NOMO-1 (cell line): ENCODE data around the gene NTRK3.

Experiments
- DNase-seq, 2 experiments: peaks; one replicate each; lab custom pipeline; 2025; ENCODE audit not compliant: unreplicated experiment in 2 of 2; lab: John Stamatoyannopoulos, UW

The NTRK3 gene

DNA sequence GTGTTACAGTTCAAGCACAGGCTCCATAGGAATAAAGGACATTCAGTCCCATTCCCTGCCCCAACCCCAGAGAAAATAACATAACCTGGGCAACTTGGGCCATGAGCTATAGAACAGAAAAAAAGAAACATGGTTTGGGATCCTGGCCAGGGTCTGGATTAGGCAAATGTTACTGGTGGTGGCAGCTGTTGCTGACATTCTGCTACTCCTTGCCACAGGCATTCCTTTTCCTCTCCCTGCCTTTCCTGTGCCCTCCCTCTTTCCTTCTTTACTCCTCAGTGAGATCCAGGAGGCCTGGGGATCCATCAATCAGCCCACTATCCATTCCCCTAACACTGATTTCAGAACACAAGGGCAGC, 129.1 kb downstream of the NTRK3 start:
- DNase-seq, result no peak

DNA sequence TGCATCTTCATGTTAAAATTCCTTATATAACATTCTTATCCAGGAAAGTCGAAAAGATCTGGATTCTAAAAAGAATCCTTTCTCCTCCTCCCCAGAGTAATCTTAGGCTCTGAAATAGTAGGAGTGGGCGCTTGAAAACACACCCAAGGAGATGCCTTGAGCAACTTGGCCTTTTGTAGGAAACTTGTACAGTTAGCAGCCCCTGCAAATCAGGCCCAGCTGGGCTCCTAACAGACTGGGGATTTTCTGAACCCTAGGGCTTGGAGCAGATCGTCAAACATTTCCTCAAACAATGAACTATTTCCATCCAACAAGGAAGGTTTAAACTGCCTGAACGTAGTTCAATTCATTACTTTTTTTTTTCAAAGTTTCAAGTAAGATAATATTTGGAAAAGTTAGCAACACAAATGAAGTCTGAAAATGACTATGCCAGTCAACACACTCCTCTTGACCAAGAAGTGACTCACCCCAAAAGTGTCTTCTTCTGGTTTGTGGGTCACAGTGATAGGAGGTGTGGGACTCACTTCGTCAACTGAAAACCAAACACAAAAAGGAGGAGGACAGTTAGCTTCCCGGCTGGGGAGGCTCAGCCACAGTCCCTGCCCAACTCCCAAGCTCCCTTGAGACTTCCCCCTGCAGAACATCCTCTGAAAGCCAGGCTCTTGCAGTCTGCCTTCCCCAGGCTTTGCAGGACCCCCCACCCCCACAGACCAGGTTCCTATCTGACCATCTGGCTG, 129.7 kb downstream of the NTRK3 start:
- DNase-seq, result no peak

DNA sequence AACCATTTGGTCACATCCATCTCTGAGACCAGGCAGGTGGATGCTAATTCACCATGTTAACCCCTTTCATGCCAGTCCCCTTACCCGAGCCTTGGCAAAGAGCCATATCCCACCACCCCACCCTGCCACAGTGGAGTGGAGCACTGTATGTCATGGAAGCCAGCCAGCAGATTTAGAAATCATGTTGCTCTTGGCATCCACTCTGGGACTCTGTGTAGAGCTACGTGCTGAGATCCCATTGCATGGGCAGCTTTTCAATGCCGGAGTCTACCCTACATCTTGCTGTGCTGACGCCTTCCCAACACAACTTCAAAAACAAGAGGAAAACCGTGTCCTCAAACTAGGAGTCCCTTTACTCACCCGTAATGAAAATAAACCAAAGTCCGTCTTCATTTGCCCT, 131.0 kb downstream of the NTRK3 start:
- no peak for DNase-seq

DNA sequence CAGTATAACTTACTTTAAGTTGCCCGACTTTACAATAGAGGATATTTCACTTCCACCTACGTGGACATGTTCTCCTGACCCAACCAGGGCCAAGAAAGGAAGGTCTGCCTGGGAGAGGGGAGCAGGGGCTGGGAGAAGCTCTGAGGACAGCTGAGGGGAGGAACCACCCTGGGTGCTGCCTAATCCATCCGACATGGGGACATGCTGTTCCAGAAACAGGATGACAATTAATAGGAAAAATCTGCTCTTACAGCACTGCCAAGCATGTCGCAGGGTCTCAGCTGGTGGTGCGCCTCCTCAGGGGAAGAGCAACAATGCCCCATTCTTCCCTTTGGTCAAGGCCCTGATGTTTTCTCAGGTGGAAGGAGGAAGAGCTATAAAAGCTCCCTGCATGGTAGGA, 132.3 kb downstream of the NTRK3 start:
- DNase-seq, result no peak

DNA sequence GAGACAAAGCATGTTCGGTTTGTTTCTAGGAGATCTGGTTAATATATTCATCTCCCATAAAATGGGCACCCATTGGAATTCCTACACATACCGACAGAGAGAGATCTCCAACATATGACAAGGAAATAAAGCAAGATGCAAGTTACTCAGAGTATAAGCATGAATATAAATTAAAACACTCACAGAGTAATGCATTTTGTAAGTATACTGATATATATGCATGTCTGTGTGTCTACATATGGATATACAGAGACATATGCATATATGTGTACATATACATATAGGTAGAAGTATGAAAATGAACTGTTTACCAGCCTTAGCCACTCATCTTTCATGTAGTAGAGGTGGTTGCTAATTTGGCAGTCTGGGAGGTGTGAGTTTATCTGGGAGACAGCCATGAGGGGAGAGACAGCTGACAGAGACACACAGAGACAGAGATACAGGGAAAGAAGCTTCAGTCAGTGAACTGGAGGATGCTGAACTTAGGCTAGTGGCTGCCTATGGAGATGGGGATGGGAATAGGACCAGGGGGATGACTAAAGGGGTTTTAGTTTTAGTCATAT, 134.5 kb downstream of the NTRK3 start:
- DNase-seq, result no peak

DNA sequence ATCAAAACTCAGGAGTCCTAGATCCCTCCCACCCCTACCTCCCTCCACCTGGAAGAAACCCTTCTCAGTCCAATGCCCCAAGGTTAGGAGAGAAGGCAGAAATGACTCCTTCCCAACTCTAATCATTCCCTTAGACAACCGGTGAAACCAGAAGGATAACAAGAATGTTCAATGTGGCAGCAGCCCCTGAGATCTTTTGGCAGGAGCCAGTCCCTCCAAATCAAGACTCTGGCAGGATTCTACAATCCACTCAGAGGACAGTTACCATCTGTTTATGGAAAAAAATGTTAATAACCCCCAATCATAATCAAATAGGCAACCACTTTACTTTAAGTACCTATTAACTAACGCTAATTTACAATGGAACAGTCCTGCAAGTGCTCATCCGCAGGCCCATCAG, 136.5 kb downstream of the NTRK3 start:
- no peak for DNase-seq

DNA sequence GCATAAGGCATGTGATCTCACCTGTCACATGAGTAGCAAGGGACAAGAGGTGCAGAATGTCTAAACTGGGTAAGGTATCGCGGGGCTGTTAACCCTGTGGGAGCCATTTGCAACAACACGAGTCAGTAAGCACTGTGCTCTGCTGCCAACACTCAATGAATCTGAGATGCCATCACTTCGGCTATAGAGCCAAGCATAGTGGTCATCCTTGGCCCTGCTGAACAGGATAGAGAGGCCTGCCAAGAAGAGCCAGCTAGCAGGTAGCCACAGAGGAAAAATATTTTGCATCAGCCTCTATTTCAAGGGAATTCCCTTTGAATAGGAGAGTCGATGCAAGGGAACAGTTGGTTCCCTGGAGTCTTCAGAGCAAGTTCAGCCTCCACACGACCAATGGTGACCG, 137.8 kb downstream of the NTRK3 start:
- DNase-seq, result no peak

DNA sequence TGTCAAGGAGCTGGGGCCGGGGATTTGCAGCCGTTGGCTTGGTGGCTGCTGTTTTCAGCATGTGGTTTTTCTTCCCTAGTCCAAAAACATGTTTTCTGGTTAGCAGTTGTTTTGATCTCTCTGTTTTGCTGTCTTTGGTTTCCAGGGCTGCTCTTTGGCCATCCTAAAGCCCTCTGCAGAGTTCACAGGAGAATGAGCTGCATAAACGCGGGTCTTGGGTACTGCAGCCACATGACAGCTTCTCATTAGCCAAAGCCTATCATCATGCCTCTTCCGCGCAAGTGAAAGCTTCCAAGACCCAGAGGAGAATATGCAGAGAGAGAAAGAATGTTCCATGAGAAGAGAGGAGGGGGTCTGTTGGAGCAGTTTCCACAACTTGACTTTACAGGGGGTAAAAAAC, 138.5 kb downstream of the NTRK3 start:
- no peak for DNase-seq

DNA sequence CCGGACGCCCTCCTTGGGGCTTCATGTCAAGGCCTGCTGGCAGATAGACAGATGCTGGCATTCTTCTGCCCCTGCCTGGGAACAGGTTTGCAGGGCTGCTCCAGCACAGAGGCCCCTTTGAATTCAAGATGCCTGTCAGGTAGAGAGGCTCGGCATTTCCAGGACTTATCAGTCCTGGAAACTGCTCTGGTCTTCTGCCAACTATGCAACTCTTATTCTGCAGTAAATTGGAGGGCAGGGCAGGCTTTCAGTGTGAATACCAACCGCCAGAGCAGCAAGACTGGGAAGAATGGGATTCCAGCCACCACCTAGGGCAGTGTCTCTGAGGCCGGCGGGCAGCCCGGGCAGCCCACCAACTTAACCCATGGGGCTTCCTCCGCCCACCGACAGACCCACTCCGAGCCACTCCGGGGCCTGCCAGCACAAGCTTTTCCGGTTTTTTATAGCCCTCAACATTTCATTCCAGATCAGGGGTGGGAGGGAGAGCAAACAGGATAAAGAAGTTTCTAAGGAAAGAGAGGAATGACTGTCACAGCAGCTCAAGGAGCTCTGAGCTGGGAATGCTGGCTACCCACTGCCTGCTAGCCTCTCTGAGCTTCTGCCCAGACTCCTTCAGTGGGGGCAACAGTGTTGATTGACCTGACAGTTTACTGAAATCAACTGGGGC, 140.9 kb downstream of the NTRK3 start:
- DNase-seq, result no peak

DNA sequence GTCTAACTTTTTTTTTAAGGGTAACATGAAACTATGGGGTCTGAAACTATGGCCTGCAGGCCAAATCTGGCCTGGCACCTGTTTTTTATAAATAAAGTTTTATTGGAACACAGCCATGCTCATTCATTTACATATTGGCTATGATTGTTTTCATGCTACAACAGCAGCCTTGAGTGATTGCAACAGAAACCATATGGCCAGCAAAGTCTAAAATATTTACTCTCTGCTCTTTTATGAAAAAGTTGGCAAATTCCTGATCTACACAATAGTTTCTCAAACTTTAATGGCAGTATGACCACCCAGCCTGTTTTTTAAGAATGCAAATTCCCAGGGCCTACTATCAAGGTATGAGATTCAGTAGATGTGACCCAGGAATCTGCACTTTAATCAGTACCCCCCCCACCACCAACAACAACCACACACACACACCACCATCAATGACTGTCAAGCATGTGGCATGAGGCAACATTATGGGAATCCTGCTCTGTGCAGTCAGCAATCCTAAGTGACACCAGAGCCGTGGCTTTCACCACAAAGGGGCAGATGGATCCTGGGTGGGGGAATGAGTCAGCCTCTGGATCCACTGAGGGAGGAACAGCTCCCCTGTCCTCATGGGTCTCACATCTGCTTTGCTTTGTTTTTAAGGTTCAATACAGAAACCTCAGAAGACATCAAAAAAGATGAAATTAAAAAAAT, 142.8 kb downstream of the NTRK3 start:
- no peak for DNase-seq

DNA sequence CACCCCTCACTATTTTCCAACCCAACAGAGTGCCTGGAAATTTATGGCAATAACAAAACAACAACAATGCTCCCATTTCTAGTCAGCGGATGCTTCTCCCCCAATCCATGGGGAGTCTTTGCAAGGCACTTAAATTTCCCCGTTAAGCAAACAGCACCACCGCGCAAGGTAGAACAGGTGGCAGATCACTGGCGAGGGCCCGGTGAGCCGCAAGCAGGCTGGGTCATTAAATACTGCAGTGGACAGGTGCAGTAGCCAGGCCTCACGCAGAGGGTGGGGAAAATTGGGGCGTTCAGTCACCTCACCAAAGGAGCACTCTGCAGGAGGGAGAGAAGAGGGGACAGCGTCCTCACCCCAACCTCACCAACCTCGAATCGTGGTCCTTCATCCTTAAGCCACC, 147.5 kb downstream of the NTRK3 start:
- no peak for DNase-seq

DNA sequence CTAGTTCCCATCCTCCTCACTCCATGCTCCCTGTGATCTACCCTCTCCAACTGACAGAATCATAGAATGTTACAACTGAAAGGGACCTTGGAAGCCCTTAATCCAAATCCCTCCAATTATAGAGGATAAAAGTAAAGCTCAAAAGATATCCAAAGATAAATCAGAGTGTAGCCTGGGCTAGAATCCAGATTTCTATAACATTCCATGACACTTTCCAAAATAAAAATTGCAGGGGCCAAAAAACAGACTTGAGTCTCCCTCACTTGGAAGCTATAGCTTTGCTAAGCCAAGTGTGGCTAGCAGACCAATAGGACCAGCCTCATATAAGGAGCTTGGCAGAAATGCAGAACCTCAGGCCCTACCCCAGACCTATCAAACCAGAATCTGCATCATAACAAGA, 148.1 kb downstream of the NTRK3 start:
- no peak for DNase-seq

DNA sequence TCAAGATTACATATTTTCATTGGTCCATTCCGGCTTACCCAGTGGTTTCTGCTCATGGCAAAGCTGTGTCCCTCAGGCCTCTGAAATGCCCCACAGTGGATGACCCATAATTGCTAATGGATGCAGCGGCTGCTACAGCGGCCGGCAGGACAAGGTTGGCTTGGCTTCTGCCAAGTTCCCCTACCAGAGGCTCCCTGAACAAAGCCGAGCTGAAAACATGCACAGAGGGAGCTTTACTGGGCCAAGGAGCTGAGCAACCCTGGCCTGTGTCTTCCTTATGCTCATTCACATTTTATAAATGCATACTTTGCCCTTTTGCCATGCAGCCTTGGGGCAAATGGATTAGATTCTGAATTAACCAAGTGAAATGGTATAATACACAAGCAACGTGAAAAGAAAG, 150.5 kb downstream of the NTRK3 start:
- no peak for DNase-seq

DNA sequence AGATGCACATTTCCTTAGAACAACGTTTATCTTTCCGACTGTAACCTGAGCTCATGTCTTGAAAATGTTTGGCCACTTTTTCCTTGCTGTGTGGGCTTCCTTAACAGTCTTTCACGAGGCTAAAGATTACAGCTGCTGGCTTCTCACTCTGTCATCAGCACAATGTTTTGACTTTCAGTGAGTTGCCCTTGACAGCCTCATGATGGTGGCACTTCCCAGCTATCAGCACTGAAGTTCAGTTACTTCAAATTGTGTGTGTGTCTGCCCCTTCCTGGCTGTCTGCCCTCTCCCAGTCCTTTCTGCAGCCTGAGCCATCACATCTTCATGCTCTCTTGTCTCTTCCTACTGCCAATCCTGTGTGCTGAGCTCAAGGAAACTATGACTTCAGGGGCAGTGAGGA, 152.2 kb downstream of the NTRK3 start:
- DNase-seq, result no peak

DNA sequence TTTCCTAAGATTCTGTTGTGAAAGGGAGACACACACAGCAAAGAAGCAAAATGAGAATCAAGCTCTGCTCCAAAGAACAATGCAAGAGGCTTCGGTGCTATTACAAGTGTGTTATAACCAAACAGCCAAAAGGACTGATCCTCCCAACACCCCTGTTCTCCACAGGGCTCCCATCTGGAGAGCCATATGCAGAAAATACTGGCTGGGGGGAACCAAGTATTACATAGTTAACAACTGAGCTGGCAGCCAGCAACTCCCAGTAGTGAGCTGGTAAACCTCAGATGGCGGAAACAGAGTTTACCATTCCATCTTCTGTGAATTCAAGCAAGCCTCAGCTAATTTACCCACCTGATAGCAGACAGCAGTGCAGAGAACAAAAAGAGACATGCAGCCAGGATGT, 156.4 kb downstream of the NTRK3 start:
- no peak for DNase-seq

DNA sequence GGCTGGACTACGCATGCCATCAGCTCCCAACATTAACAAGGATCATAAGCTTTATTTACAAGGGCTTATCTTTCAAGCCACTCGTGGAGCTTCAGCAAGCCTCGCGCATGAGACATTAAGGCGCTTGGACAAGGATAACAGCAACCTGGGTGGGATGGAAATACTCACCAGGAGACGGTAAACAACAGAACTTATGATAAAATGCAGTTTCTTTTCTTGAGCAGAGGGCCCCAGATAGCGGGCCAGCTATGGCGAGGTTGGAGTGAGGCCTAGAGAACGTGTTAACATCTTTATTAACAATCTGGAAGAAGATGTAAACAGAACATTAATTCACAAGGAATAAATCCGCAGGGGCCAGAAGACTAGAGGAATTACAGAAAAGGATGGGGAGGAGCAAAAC, 158.2 kb downstream of the NTRK3 start:
- no peak for DNase-seq

DNA sequence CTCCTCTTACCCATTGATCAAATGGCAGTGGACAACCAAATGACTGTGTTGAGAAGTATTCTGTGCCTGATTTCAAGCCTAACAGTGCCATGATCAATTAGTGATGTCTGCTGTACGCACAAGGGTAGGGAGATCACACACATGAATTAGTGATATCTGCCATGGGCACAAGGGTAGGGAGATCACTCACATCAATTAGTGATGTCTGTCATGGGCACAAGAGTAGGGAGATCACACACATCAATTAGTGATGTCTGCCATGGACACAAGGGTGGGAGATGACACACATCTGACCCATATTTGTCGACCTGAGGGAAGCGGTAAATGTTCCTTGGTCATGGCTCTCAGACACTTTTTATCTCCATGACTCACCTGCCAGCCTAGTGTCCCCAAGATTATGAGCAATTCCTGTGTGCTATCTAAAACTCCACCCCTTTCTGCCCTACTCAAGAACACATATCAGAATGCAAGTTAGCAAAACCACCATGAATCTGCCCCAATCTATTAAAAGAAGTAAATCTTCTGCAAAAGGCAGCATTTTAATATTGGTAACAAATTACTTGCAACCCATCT, 165.0 kb downstream of the NTRK3 start:
- DNase-seq, result no peak

DNA sequence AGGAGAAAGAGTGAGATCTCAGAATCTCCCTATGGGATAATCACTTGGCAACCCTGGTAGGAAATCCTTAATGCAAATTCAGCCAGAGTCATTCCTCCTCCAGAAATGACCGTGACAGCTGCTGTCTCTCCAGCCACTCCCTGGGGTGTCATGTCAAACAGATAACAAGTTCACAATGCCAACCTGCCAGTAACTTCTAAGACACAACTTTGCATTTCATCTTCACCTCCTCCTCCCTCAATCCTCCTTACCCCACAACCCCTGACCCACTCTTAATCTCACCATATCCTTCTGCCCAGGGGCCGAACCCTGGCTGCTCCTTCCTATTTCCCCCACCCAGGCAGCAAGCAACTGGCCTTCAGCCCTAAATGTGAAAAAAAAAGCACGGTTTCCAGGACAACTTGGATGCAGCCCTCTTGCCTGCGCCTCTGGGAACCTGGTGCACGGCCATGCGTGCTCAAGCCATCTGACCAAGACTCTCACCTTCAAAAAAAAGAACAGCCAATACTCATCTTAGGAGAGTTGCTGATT, 166.0 kb downstream of the NTRK3 start:
- DNase-seq, result no peak

DNA sequence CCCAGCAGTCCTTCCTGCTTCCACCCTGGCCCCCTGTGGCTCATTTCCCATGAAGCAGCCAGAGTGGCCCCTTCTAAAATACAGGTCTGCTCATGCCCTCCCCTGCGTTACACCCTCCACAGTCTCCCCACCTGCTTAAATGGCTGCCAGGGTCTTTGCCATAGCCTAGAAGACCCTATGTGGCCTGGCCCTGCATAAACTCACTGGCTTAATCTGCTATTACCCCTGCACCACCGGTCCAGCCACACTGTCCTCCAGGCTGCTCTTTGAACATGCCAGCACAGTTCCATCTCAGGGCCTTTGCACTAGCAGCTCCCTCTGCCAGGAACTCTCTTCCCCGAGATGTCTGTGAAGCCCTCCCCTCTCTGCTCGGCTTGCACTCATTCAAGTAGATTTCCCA, 166.8 kb downstream of the NTRK3 start:
- DNase-seq, result no peak

DNA sequence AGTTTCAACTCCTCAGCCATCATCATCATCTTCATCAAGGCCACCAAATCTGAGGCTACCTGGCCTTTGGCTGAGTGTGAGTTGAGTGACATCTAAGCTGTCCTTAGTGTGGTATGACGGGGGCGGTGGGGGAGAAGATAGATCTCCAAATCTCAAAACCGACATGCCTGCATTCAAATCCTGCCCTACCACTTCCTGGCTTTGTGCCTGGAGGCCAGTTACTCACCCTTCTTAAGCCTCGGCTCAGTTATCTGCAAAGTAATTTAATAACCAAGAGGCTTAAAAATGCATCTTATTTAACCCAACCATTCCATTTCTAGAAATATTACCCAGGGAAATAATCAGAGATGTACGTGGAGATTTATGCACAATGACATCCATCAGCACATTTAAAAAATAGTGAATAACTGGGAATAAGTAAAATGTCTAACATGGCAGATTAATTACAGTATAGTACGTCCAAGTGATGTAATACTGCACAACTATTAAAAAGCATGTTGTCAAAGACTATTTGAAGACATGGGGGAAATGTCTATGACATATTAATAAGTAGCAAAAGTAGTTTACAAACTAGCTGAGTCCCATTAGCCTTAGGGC, 167.4 kb downstream of the NTRK3 start:
- DNase-seq, result no peak
